HG03460 (cell line): ENCODE results near the gene MINK1.
A peak's percentile ranks its signal among the peaks of the same experiment; 100 is the strongest.

Experiments
- ATAC-seq: cut with Tn5 transposase; IDR thresholded peaks from one replicate; pipeline ENCODE4 v1.9.1; 2021; ENCODE audit not compliant: unreplicated experiment

MINK1 gene

DNA sequence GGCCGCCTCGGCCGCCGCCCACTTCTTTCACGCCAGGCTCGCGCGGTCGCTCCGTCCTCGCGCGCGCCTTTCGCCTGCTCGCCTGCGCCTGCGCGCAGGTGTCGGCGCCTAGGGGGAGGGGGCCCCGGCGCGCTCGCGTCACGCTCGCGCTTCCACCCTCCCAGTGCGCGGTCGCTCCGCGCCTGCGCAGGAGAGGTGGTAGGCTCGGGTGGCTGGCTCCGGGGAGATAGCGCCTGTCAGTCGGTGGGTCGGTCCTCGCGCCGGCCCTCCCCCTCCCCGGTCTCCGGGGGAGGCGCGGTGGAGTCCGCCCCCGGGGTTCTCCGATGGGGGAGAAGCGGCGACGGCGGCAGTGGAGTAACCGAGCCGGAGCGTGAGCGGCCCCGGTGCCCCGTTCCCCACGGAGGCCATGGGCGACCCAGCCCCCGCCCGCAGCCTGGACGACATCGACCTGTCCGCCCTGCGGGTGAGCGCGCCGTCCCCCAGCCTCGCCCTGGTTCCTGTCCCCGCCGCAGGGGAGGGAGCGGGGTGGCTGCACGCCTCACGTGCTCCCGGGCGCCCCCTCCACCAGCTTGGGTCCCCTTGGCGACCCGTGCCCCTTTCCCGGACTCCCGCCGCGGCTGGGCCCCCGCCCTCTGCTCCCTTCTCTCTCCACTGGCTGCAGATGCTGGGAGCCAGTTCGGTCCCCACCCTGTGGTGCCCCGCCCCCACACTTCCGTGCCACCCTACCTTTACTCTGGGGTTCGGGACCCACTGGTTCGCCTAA, at the start of gene MINK1:
MINK1 (plus strand) TSS at position 163 of the 763 bp plus-strand sequence; CDS start at position 407, 244 bp downstream.
- ATAC-seq, result peak; percentile 81

DNA sequence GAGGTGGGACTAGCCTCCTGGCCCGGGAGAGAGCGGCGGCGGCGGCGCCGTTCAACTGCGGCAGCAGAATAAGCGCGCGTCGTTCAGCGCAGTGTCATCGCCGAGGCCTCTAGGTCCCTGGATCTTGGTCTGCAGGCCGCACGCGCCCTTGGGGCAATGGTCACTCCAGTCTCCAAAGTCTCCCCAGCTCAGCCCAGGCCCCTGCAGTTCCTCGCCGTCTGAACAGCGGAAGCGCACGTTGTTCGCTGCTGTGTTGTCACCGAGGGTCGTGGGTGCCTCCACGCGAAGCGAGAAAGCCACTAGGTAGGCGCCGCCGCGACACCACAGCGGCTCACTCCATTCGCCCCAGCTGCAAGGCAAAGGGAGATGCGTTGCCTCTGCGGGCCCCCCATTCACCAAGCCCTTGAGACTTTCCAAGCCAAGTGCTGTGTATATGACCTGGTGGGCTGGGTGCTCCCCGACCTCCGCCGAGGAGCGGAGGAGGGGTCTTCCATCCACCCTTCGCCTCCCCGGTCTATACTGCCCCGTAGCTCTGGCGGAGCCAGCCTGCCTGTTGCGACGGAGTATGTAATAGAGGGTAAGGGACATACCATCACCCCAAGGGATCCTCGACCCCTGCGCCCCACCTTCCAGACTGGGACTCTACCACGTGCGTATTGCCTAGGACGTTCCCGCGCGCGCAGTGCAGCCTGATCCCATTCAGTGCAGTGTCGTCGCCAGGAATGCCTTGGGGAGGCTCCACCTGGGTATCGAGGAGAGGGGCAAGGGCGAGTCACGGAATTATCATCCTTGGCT, 47.6 kb upstream of the MINK1 start:
- no peak for ATAC-seq

GRCh38 chr17:4786106-4786511, 47.0 kb upstream of the MINK1 start, which contains the start of gene VMO1:
TSS of gene VMO1 (minus strand) at chr17:4786364. CDS start at chr17:4786352, 12 bp downstream.
- no peak for ATAC-seq

GRCh38 chr17:4786516-4786915, 46.6 kb upstream of the MINK1 start:
- ATAC-seq, result no peak

- ATAC-seq, result no peak
Observed at GRCh38 chr17:4788159-4788806, 44.9 kb upstream of the MINK1 start.

DNA sequence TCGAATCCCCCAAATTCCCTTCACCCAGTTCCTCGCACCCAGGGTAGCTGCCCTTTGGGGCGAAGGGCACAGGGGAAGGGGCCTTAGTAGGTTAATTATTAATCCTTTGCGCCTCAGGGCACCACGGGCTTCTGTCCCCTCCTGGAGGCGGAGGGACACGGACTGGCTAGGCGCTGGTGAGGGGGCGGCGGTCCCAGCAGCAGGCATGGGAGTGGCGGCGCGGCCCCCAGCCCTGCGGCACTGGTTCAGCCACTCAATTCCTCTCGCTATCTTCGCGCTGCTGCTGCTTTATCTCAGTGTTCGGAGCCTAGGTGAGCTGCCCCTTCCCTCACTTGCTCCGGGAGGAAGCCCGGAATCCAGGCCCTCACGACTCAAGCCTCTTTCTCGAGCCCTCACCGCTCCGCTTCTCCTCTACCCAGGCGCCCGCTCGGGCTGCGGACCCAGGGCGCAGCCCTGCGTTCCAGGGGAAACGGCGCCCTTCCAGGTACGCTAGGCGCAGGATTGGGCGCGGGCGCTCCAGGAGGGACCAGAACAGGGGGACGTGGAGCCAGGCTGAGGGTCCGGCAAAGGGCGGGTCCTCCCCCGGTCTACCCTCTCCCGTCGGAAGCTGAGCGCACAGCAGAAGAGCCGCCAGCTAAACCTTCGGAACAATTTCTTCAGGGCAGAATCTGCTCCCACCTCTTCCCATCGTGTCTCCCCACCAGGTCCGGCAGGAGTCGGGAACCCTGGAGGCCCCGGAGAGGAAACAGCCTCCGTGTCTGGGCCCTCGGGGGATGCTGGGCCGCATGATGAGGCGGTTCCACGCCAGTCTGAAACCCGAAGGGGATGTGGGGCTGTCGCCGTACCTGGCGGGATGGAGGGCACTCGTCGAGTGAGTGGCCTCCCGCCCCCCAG, 44.1 kb upstream of the MINK1 start, which contains the start of gene GLTPD2:
GLTPD2 (plus strand) TSS at position 158 of the 894 bp plus-strand sequence; CDS start at position 206, 48 bp downstream.
- no peak for ATAC-seq

DNA sequence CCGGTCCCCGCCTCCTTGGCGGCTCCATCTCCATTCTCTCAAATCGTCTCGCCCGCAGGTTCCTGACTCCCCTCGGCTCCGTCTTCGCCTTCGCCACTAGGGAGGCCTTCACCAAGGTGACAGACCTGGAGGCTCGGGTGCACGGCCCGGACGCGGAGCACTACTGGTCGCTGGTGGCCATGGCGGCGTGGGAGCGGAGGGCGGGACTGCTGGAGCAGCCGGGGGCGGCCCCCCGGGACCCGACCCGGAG, 43.5 kb upstream of the MINK1 start:
- no peak for ATAC-seq

DNA sequence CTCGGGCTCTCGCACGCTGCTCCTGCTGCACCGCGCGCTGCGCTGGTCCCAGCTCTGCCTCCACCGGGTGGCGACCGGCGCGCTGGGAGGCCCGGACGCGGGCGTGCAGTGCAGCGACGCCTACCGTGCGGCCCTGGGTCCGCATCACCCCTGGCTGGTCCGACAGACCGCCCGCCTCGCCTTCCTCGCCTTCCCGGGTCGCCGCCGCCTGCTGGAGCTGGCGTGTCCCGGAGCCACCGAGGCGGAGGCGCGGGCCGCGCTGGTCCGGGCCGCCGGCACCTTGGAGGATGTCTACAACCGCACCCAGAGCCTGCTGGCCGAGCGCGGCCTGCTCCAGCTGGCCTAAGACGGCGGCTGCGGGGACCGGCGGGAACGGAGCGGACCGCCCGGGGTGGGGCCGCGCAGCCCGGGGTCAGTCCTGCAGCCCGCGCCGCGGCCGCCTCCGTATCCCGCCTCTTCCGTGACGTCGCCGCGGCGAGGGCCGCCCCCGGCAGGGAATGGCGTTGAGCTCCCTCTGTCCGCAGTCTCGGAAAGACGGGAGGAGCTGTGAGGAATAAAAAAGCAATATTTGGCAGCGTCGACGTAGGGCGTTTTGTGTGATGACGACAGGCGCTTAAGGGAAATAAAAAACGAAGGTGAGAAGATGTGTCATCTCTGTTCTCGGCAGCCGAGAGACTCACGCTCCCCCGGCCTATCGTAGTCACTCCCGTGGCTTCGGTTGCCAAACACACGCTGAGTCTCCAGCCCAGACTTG, 43.0 kb upstream of the MINK1 start:
- ATAC-seq, result peak; percentile 81

DNA sequence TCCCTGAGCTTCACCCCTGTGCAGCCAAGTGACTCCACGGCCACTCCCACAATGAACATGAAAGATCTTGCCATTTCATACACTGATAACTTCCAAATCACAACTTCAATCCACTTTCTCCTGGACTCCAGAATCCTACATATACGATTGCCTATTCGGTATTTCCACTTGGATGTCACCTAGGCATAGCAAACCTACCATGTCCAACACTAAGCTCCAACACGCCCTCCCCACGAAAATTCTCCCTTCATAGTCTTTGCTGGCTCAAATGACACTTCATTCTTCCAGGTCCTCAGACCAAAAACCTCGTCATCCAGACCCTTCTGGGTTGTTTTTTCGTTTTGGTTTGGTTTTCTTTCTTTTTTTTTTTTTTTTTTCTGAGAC, 42.4 kb upstream of the MINK1 start:
- no peak for ATAC-seq

DNA sequence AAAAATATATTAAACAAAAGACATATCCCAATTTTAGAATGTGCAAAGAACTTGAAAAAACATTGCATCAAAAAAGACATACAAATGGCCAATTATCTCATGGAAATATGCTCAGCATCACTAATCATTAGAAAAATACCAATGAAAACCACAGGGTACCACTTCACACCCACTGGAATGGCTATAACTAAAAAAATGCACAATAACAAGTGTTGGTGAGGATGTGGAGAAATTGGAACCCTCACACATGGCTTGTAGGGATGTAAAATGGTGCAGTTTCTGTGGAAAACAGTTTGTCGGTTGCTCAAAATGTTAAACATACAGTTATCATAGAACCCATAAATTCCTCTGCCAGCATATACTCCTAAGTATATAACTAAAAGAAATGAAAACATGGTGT, 38.0 kb upstream of the MINK1 start:
- no peak for ATAC-seq

DNA sequence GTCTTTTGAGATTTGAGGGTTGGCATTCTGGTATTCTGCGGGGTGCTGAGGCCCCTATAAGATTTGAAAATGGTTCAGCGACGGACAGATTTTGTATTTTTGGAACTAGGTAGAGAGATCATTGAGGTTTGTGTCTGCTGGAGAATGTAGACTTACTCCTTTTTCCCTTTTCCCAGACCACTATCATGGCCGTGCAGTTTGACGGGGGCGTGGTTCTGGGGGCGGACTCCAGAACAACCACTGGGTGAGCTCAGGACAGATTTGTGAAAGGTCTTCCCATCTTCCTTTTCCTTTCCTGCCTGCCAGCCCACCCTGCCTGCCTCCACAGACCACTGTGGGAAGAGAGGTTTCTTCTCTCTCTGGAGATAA, 36.6 kb upstream of the MINK1 start:
- ATAC-seq, result no peak

GRCh38 chr17:4800462-4801196, 32.5 kb upstream of the MINK1 start:
- ATAC-seq, result no peak

GRCh38 chr17:4802228-4802627, 30.9 kb upstream of the MINK1 start, which contains the start of gene C17orf114:
TSS of gene C17orf114 (minus strand) at chr17:4802328.
- no peak for ATAC-seq

GRCh38 chr17:4806456-4806776, 26.7 kb upstream of the MINK1 start:
- ATAC-seq, result peak; percentile 14

- peak; percentile 88 for ATAC-seq
Observed at GRCh38 chr17:4806777-4807604, 26.1 kb upstream of the MINK1 start, which contains the start of gene PLD2. TSS of gene PLD2 (plus strand) at chr17:4807152. CDS start at chr17:4807773, 621 bp downstream.

- ATAC-seq, result no peak
Observed at GRCh38 chr17:4807605-4808377, 25.3 kb upstream of the MINK1 start.

DNA sequence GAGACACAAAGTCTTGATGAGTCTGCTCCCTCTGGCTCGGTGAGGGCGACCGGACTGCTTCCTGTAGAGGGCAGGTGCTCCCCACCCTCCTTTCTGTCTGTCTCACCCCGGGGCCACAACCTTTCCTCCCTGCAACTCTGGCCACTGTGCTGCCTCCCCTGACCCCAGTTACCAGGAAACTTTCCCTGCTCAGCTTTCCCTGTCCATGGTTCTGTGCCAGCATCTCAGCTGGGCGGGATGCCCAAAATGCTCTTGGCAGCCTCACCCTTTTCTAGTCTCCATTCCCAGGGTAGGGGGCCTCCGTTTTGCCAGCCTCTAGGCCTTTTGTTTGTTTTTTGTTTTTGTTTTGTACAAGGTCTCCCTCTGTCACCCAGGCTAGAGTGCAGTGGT, 24.8 kb upstream of the MINK1 start:
- ATAC-seq, result no peak
